Loucy (cell line): Measurements from ENCODE around the gene GAB2.

Experiments
- CTCF ChIP-seq: fragments of 200-600 bp; sonication (generic); conservative IDR thresholded peaks from 2 replicates; pipeline ENCODE4 v1.5.1; 2014; ENCODE audit warnings: mild to moderate bottlenecking, antibody characterized with exemption, low read length
- EZH2phosphoT487 ChIP-seq: fragments of 200-600 bp; IDR thresholded peaks from 2 replicates; pipeline ENCODE4 v1.6.1; 2018; ENCODE audit warnings: antibody characterized with exemption, mild to moderate bottlenecking, moderate library complexity, borderline replicate concordance

- TF ChIP-seq CTCF (peak; percentile 33; the same call in 1 of the 2 replicates), EZH2phosphoT487 (no peak)
Measured at GRCh38 chr11:78397398-78397797, 20.2 kb downstream of the GAB2 start.
